Activated gamma-delta T cell (primary cell): ENCODE measurements around the gene NUMA1.

Experiments used
- DNase-seq: peaks from one replicate; lab custom pipeline; 2025; lab: John Stamatoyannopoulos, UW

NUMA1 gene

GRCh38 chr11:72102946-72103753, 22.8 kb upstream of the NUMA1 start, which contains the start of gene LAMTOR1:
Gene LAMTOR1 (minus strand): TSS chr11:72103297. CDS start chr11:72103224, 73 bp downstream.
- DNase-seq: peak; percentile 89

DNA sequence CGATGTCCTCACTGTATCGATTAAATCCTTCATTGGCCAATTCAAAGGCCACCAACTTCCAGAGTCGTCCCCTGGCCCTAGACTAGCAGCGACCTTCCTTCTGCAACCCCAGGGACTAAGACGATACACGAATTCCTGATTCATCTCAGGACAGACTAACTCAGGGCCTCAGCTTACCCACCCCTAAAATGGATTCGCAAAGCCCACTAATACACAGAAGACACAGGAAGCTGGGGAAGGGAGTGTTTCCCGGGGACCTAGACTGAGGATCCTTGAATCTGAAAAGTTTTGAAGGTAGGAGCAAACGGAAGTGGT, 22.2 kb upstream of the NUMA1 start:
- DNase-seq: no peak

DNA sequence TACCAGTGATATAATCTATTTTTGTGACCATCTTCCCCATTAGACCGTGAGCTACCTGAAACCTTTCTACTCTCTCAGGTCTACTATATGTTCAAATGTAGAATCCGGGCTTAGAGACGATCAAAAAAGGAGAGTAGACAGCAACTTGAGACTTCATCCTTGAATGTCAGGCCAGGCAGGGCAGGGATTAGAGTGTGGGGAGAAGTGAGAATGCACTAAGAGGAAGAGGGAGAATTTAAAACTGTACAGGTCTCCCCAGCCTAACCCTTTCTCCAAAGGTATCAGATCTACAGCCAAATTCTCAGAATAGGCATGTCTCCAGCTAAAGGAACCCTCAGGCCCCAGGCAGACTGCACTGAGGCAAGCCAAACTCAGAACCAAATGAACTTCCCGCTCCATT, 21.8 kb upstream of the NUMA1 start:
- no peak for DNase-seq

DNA sequence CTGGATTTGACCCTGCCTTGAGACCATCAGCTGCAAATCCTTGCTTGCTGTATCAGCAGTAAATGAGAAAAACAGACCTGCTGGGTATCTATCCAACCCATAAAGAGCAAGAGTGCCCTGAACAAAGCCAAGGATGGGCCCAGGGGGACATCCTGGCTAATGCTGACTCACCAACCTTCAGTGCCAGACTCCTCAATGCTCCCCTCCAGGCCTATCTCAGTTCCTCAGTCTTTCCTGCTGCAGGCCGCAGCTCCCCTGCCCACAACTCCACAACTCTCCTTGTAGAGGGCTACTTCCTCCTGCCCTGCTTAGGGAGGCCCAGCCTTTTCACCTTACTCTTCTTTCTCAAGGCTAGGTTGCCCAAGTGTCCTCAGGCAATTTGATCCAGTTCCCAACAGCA, 20.1 kb upstream of the NUMA1 start:
- no peak for DNase-seq

DNA sequence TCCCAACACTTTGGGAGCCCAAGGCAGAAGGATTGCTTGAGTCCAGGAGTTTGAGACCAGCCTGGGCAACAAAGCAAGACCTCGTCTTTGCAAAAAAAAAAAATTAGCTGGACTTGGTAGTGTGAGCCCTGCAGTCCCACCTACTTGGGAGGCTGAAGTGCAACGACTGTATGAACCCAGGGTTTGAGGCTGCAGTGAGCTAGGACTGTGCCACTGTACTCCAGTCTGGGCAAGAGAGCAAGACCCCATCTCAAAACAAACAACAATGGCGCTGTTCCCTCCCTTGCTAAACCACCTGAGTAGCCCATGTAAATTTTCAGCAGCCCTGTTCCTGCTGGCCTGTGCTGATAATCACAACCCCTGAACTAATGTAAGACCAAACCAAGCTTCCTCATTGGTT, 19.7 kb upstream of the NUMA1 start:
- DNase-seq: no peak

DNA sequence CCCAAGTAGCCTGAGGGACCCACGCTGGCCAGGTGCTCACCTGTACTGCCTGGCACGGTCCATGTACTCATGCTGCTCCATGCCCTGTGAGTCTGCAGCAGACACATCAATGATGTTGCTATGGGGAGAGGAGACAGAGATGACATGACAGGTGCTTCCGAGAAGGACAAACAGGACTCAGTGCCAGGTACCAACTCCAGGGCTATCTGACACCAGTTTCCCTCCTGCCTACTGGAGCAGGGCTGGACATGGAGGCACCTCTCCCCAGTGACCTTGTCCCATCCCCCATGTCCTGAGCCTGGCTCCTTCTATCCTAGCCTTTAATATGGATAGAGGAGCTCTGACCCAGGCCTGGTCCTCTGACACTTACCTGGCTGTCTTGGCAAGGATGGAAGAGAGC, 18.4 kb upstream of the NUMA1 start:
- DNase-seq: no peak

GRCh38 chr11:72091292-72091691, 10.9 kb upstream of the NUMA1 start:
- no peak for DNase-seq

DNA sequence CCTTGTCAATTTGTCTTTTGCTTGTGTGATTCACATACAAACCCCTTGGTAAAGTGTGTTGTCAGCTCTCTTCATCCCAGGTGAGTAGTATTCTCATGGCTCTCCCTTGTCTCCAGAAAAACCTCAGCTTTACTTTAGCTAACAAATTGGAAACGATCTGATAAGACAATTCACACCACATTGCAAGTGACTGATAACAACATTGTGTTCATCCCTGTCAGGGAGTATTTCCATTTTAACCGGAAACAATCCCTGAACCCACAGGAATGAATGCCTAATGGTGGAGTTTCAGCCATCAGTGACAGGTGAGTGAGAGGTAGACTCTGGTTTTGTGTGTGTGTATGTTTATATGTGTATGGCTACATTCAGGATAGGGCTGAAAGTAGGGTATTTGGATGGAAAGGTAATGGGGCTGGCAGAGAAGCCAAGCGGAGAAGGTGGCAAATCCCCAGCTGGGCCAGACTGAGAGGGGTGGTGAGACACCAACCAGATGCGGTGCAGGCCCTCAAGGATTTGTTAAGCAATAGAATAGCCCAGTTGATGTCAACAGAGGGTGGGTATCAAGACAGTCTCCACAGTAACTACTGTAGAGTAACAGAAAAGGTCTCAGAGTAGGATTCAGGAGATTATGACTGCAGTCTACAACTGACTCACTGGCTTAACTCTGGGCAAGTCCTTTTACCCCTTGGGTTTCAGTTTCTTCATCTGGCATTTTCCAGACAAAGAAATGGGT, 7.9 kb upstream of the NUMA1 start:
- DNase-seq: no peak

DNA sequence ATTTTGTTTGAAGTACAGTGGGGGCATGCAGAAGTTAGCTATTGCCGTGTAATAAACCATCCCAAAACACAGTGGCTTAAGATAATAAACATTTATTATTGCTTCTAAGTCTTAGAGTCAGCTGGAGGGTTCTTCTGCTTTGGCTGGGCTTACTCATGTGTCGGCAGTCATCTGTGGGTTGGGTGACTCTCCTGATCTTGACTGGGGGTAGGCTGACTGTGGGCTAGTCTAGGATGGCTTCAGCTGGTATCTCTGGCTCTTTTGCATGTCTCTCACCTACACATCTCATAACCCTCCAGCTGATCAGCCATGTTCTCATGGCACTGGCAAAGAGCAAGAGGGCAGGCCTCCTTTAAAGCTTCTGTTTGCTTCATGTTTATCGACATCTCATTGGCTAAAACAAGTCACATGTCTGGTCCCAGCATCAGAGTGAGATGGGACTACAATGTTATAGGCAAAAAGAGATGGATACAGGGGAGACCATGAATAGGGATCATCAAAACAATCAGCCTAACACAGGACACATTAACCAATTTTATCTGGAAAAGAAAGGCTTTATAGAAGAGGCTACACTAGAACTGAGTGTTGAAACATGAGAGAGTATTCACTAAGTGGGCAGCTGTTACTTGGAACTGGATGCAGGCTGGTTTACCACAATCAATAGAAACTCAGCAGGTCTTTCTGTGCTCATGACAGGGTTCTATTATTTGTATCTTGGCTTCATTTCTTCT, 5.4 kb upstream of the NUMA1 start:
- DNase-seq: no peak

- no peak for DNase-seq
Measured at GRCh38 chr11:72084965-72085364, 4.6 kb upstream of the NUMA1 start.

GRCh38 chr11:72084076-72084475, 3.7 kb upstream of the NUMA1 start:
- DNase-seq: no peak

- DNase-seq: no peak
Measured at GRCh38 chr11:72083414-72083813, 3.1 kb upstream of the NUMA1 start.

GRCh38 chr11:72081821-72082453, 1.6 kb upstream of the NUMA1 start:
- no peak for DNase-seq

- DNase-seq: no peak
Measured at GRCh38 chr11:72081184-72081644, 872 bp upstream of the NUMA1 start.

- no peak for DNase-seq
Measured at GRCh38 chr11:72079819-72080325, 470 bp downstream of the NUMA1 start.

- no peak for DNase-seq
Measured at GRCh38 chr11:72078477-72078876, 1.9 kb downstream of the NUMA1 start.

DNA sequence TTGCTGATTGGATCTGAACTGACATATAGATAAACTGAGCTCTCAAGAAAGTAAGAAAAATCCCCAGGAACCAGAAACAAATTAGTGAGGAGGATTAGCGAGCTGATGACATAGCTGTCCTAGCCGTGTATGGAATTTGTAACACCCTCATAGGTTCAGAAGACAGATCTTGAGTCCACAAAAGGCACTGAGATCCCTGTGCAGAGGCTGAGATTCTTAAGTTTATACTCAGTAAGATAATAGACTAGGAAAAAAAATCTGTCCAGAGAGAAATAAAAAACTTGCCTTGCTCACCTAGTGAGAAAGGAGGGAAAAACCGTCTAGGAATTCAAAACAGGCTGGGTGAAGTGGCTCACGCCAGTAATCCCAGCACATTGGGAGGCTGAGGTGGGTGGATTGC, 4.6 kb downstream of the NUMA1 start:
- no peak for DNase-seq

- no peak for DNase-seq
Measured at GRCh38 chr11:72075109-72075508, 5.2 kb downstream of the NUMA1 start.

DNA sequence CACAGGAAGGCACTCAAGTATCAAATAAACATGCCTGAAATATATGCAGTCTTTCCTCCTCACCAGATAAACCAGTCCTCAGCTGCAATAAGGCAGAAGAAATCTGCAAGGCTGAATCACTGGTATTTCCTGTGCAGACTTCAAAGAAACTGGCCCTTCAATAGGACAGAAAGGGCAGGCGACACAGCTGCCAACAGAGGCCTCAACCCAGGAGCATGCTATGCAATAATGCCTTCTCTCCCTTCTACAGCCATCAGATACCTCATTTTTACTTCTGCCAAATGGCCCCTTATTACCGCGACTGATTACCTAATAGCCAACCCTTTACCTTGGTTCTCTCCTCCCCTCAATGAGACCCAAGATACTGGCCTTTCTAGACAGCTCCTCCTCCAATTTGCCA, 8.0 kb downstream of the NUMA1 start:
- no peak for DNase-seq

DNA sequence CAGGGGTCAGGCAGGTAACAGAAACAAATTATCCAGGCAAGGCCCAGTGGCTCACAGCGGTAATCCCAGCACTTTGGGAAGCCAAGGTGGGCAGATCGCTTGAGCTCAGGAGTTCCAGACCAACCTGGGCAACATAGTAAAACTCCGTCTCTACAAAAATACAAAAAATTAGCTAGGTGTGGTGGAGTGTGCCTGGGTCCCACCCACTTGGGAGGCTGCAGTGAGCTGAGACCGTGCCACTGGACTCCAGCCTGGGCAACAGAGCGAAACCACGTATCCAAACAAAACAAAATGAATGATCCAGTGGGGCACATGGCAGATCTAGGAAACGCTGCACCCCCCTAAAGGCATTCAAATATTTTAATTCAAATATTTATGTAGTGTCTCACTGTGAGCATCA, 9.9 kb downstream of the NUMA1 start:
- DNase-seq: no peak

GRCh38 chr11:72069787-72070251, 10.5 kb downstream of the NUMA1 start:
- no peak for DNase-seq

DNA sequence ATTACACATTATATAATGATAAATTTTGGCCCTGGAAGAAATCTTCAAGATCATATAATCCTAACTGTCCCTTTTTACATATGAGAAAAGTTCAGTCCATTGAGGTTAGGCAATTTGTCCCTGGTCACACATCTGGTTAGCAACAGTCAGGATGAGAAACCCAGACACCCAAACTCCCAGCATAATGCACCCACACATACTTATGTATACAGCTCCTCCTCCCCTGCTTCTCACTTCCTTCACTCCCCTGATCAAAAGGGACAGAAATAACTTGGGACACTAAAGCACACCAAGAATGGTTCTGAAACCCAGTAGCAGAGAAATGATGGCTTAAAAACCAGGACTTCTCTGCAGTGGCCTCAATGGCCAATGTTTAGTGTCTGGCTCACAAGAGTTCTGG, 11.1 kb downstream of the NUMA1 start:
- DNase-seq: no peak
